ENCODE data around the gene RYR3. TPM values are rescaled to one million over a fixed set of nuclear protein-coding genes. Genes with fewer than 3 reads are reported as not detected.

The RYR3 gene
- total RNA-seq, 4 donors from 2014 or later = 3.7 to 7.2 (median 4.5) TPM

GRCh38 chr15:33580526-33580925, 269.8 kb downstream of the RYR3 start:
- H3K4me1 ChIP-seq = no peaks in the 10 kb centered on the region
- no peaks in the 10 kb centered on the region for H3K27me3 ChIP-seq
- no peaks in the 10 kb centered on the region for H3K9me3 ChIP-seq
- intact Hi-C loops (cut with DNase I) = no loop called here
- no peak overlapping the region for H3K27ac ChIP-seq (replicated peaks in 1 of 4)
- no peak overlapping the region for H3K4me3 ChIP-seq
- no peak for DNase-seq (ENCODE audit: extremely low spot score)
- H3K36me3 ChIP-seq = no peaks in the 10 kb centered on the region
- 100% methylated on average over 2 of the region's 2 CpGs for WGBS
- no peak for TF ChIP-seq POLR2A (IDR thresholded peaks at IDR 0.05; ENCODE audit: low read depth)
- TF ChIP-seq CTCF (IDR thresholded peaks at IDR 0.05) = no peak
- no peak for TF ChIP-seq EP300 (IDR thresholded peaks at IDR 0.05)
- no peak for TF ChIP-seq POLR2AphosphoS5 (IDR thresholded peaks at IDR 0.05)

- H3K27me3 ChIP-seq = no peaks in the 10 kb centered on the region
- no peak overlapping the region for H3K4me3 ChIP-seq
- no peak for DNase-seq (ENCODE audit: extremely low spot score)
- intact Hi-C loops (cut with DNase I) = no loop called here
- H3K9me3 ChIP-seq = no peaks in the 10 kb centered on the region
- no peaks in the 10 kb centered on the region for H3K36me3 ChIP-seq
- no peak overlapping the region for H3K27ac ChIP-seq (replicated peaks in 1 of 4)
- TF ChIP-seq POLR2A (IDR thresholded peaks at IDR 0.05; ENCODE audit: low read depth) (no peak), POLR2AphosphoS5 (IDR thresholded peaks at IDR 0.05) (no peak), CTCF (IDR thresholded peaks at IDR 0.05) (no peak), EP300 (IDR thresholded peaks at IDR 0.05) (no peak)
- WGBS = 52% methylated on average over 3 of the region's 3 CpGs
- H3K4me1 ChIP-seq = no peaks in the 10 kb centered on the region
Observed at GRCh38 chr15:33581032-33581431, 270.3 kb downstream of the RYR3 start.

GRCh38 chr15:33584797-33585196, 274.0 kb downstream of the RYR3 start:
- H3K4me3 ChIP-seq = no peak overlapping the region
- 68% methylated on average over 8 of the region's 8 CpGs for WGBS
- H3K36me3 ChIP-seq = no peaks in the 10 kb centered on the region
- DNase-seq (ENCODE audit: extremely low spot score) = no peak
- intact Hi-C loops (cut with DNase I) = no loop called here
- no peaks in the 10 kb centered on the region for H3K27me3 ChIP-seq
- no peaks in the 10 kb centered on the region for H3K9me3 ChIP-seq
- TF ChIP-seq POLR2AphosphoS5 (IDR thresholded peaks at IDR 0.05) (no peak), EP300 (IDR thresholded peaks at IDR 0.05) (no peak), CTCF (IDR thresholded peaks at IDR 0.05) (no peak), POLR2A (IDR thresholded peaks at IDR 0.05; ENCODE audit: low read depth) (no peak)
- no peak overlapping the region for H3K27ac ChIP-seq (replicated peaks in 1 of 4)
- H3K4me1 ChIP-seq = no peaks in the 10 kb centered on the region

GRCh38 chr15:33586786-33587697, 276.3 kb downstream of the RYR3 start:
- intact Hi-C loops (cut with DNase I) = no loop called here
- no peaks in the 10 kb centered on the region for H3K36me3 ChIP-seq
- 77% methylated on average over 16 of the region's 17 CpGs for WGBS
- no peaks in the 10 kb centered on the region for H3K9me3 ChIP-seq
- H3K27me3 ChIP-seq = no peaks in the 10 kb centered on the region
- no peak overlapping the region for H3K27ac ChIP-seq (replicated peaks in 1 of 4)
- no peak overlapping the region for H3K4me3 ChIP-seq
- DNase-seq (ENCODE audit: extremely low spot score) = no peak
- H3K4me1 ChIP-seq = no peaks in the 10 kb centered on the region
- TF ChIP-seq CTCF (IDR thresholded peaks at IDR 0.05) (no peak), EP300 (IDR thresholded peaks at IDR 0.05) (no peak), POLR2AphosphoS5 (IDR thresholded peaks at IDR 0.05) (no peak), POLR2A (IDR thresholded peaks at IDR 0.05; ENCODE audit: low read depth) (no peak)

Data from esophagus muscularis mucosa (tissue), 4 donors.